Measurements from ENCODE around the gene NRTN. TPM values are rescaled to one million over a fixed set of nuclear protein-coding genes. Genes with fewer than 3 reads are reported as not detected.

The NRTN gene
- polyA plus RNA-seq, 1 donor from 2014 or later, result 0.62 TPM

GRCh38 chr19:5789351-5789761, 15.5 kb upstream of the NRTN start:
- Histone ChIP-seq H3K4me3 (ENCODE audit: low read length) (no peak overlapping the region), H3K27me3 (ENCODE audit: insufficient read depth, low read depth, low read length) (no peaks in the 10 kb centered on the region)

GRCh38 chr19:5789886-5790558, 14.8 kb upstream of the NRTN start:
- Histone ChIP-seq H3K4me2 (ENCODE audit: low read length) (peak overlapping the region; percentile 74), H3K9me2 (ENCODE audit: insufficient read depth, low read length) (no peaks in the 10 kb centered on the region), H3K27me3 (ENCODE audit: insufficient read depth, low read depth, low read length) (no peaks in the 10 kb centered on the region), H3K27ac (ENCODE audit: low read length) (no peak overlapping the region), H3K9ac (ENCODE audit: low read length) (no peak overlapping the region), H3K79me2 (replicated peaks; ENCODE audit: insufficient read depth, low read length) (no peaks in the 10 kb centered on the region), H3K9me3 (ENCODE audit: low read length) (no peaks in the 10 kb centered on the region), H2AFZ (ENCODE audit: low read depth, low read length) (no peak overlapping the region), H4K20me1 (ENCODE audit: insufficient read depth) (no peaks in the 10 kb centered on the region), H3K4me3 (ENCODE audit: low read length) (peak overlapping the region; percentile 86), H3K36me3 (ENCODE audit: insufficient read depth, low read length) (no peaks in the 10 kb centered on the region), H3F3A (ENCODE audit: insufficient read depth, low read length, poor library complexity, severe bottlenecking) (no peaks in the 10 kb centered on the region)
- TF ChIP-seq MXI1 (conservative IDR thresholded peaks at IDR 0.05; ENCODE audit: poor library complexity, severe bottlenecking) (no peak), SMC3 (conservative IDR thresholded peaks at IDR 0.05; ENCODE audit: poor library complexity) (no peak), RAD21 (conservative IDR thresholded peaks at IDR 0.05) (no peak), POLR2AphosphoS5 (IDR thresholded peaks at IDR 0.05) (no peak), TAF1 (IDR thresholded peaks at IDR 0.05; ENCODE audit: low read depth) (no peak)

More at GRCh38 chr19:5789351-5789761, 15.5 kb upstream of the NRTN start:
- H3K79me2 ChIP-seq (replicated peaks; ENCODE audit: insufficient read depth, low read length), result no peaks in the 10 kb centered on the region
- H4K20me1 ChIP-seq (ENCODE audit: insufficient read depth), result no peaks in the 10 kb centered on the region
- no peak overlapping the region for H3K27ac ChIP-seq (ENCODE audit: low read length)
- no peak for TF ChIP-seq EZH2 (IDR thresholded peaks at IDR 0.05; ENCODE audit: borderline replicate concordance, insufficient read depth, low read length, poor library complexity, severe bottlenecking)
- no peak for TF ChIP-seq RAD21 (conservative IDR thresholded peaks at IDR 0.05)
- TF ChIP-seq REST (IDR thresholded peaks at IDR 0.05; ENCODE audit: borderline replicate concordance), result no peak
- TF ChIP-seq MXI1 (conservative IDR thresholded peaks at IDR 0.05; ENCODE audit: poor library complexity, severe bottlenecking), result no peak
- no peak for TF ChIP-seq SMC3 (conservative IDR thresholded peaks at IDR 0.05; ENCODE audit: poor library complexity)
- TF ChIP-seq CTCF (IDR thresholded peaks at IDR 0.05; ENCODE audit: poor library complexity, severe bottlenecking), result no peak
- H3K9me3 ChIP-seq (ENCODE audit: low read length), result no peaks in the 10 kb centered on the region
- H3K4me2 ChIP-seq (ENCODE audit: low read length), result no peak overlapping the region
- H3K9me2 ChIP-seq (ENCODE audit: insufficient read depth, low read length), result no peaks in the 10 kb centered on the region
- H2AFZ ChIP-seq (ENCODE audit: low read depth, low read length), result no peak overlapping the region
- no peaks in the 10 kb centered on the region for H3K36me3 ChIP-seq (ENCODE audit: insufficient read depth, low read length)
- no peaks in the 10 kb centered on the region for H3F3A ChIP-seq (ENCODE audit: insufficient read depth, low read length, poor library complexity, severe bottlenecking)
- H3K9ac ChIP-seq (ENCODE audit: low read length), result no peak overlapping the region
